ENCODE measurements around the gene ABCA1.

DNA sequence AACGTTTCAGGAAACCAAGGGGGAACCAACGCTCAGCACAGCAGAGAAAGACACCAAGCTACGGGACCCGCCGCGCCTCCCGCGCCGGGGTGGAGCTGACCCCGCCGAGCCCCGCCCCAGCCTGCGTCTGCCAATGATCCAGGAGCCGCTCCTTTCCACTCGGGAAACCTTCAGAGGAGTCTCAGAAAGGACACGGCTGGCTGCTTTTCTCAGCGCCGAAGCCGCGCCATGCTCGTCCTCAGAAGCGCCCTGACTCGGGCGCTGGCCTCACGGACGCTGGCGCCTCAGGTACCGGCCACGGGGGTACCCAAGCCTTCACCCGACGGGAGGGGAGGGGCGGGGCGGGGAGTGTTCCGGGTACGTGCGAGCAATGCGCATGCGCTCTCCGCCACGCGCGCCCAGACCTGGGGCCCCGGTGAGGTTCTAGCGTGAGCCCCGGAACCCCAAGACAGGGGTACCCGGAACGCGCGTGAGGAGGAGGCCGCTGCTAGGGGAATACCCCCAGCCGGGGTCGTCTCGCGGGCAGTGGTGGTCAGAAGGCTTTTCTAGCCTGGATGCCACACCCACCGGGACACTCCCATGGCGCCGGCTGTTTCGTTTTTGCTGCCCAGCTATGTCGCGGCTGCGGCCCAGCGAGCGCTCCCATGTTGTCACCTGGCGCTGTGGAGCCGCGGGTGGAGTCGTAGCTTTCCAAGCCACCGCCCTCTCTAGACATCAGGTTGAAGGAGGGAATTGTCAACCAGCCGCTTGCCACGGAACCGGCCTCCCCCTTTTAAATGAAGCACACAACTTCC is 180.2 kb downstream of the ABCA1 start, which contains the start of gene NIPSNAP3A:
- peak in 1 of 2 donors; percentile 38 for TF ChIP-seq POLR2A (IDR thresholded peaks at IDR 0.05)
- TF ChIP-seq, protein P1, sequence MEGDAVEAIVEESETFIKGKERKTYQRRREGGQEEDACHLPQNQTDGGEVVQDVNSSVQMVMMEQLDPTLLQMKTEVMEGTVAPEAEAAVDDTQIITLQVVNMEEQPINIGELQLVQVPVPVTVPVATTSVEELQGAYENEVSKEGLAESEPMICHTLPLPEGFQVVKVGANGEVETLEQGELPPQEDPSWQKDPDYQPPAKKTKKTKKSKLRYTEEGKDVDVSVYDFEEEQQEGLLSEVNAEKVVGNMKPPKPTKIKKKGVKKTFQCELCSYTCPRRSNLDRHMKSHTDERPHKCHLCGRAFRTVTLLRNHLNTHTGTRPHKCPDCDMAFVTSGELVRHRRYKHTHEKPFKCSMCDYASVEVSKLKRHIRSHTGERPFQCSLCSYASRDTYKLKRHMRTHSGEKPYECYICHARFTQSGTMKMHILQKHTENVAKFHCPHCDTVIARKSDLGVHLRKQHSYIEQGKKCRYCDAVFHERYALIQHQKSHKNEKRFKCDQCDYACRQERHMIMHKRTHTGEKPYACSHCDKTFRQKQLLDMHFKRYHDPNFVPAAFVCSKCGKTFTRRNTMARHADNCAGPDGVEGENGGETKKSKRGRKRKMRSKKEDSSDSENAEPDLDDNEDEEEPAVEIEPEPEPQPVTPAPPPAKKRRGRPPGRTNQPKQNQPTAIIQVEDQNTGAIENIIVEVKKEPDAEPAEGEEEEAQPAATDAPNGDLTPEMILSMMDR (IDR thresholded peaks at IDR 0.05): no peak
